HG03025 (cell line): ENCODE measurements around the gene DGCR2.
"Not testable (repeated sequence)": the region's sequence is repeated elsewhere in the genome, so short reads cannot be mapped to it uniquely, and the experiment has no call there.

Source experiments
- ATAC-seq: cut with Tn5 transposase; IDR thresholded peaks from one replicate; pipeline ENCODE4 v1.9.1; 2021; ENCODE audit warnings: mild to moderate bottlenecking, moderate library complexity; ENCODE audit not compliant: unreplicated experiment, low FRiP score

DGCR2 gene

DNA sequence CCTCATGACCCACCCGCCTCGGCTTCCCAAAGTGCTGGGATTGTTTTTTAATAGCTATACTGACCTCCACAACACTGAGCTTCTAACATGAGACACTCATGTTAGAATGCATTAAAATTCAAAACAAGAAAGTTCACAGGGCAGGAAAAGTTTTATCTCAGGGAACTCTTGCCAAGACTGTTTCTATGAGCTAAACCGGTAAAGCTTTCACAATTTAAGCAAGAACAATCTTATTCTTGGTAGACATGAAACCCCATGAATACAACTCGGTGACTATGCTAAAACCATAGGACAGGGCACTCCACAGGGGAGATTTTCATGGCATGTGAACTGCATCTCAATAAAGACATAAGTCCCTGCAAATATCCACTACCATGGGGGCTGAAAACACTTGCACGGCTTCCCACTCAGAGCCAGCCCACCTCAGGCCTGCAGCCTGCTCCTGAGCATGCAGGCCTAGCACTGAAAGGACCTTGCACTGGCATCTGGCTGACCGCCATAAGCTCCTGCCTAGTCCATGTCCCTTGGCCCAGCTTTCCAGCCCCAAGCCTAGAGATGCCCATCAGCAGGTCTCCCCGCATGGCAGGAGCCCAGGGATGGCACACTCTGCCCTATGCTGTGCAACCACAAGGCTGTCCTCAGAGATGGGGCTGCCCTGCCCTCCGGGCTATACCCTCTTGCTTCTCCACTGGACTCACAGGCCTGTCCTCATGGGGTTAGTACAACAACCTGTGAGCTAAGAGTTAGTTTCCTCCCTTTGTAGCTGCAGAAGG, 58.4 kb downstream of the DGCR2 start:
- no peak for ATAC-seq

DNA sequence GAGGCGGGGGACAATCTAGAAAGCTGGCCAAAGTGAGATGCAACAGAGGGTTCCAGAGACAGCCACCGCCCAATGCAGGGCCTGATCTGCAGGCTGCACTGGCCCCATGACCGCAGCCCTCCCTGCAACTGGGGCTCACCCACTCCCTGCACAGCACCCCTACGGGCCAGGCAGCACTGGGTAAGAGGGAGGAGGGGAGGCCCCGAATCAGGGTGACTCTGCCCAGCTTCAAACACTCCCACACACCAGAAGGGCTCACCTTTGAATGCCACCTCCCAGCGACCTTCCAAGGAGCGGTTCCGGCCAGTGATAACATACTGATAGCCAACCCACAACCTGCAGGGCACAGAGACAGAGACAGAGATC, 59.3 kb downstream of the DGCR2 start:
- ATAC-seq = no peak

DNA sequence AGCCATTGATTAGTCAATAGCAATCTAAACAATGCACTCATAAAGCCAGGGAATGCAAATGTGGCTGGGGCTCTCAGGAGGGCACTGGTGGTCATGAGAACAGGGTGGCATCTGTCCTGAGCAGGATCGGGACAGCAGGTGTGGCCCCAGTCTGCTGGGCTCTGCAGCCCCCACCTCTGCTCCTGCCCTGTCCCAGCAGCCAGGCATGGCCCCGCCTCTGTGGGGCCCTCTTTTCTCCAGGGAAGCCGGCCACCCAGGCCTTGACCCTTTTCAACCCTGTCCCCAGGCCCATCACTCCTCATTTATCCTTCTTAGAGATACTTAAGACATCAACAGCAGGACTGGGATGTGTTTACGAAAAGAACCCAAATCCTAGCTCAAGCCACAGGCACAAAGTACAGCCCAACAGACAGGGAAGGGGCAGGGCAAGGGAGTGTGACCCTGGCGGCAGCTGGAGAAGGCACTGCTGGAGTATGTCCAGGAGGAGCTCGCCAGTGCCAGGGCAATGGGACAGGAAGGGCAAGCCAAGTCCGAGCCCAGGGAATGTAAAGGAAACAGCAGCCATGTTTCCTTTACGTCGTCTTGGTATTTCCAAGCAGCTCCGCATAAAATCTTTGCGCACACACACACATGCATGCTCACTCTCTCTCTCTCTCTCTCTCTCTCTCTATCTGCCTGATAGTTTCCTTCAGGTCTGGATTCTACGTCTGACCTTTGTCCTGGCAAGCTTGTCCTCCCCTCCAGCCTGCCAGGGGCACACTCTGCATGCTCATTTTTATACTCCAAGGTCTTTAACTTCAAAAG, 59.9 kb downstream of the DGCR2 start:
- ATAC-seq = no peak

DNA sequence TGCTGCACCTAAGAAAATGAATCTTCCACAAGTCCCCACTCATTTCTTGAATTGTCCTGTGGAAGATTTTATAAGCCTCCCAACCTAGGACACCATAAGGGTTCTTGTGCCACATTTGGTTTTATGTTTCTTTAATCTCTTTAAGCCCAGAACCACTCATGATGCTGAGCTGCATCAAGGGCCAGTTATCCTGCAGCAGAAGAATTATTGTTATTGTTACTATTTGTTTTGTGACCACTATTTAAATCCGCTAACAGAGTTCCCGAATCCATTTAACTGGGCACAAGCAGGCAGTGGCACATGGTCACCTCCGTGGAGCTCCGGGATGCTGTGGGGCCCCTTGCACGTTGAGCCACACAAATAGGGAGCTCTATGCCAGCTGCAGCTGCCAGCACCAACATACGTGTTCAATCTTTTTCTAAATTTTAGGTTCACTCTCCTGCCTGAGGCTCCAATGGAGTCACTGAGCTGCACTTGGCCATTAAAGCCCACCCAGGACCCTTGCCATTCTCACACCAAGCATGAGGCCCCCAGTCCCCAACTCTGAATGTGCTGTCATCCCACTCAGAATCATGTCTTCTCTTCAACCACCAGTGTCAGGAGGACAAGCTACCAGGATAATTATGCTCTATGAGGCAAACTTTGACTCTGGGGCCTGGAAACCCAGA, 60.6 kb downstream of the DGCR2 start:
- ATAC-seq = no peak

DNA sequence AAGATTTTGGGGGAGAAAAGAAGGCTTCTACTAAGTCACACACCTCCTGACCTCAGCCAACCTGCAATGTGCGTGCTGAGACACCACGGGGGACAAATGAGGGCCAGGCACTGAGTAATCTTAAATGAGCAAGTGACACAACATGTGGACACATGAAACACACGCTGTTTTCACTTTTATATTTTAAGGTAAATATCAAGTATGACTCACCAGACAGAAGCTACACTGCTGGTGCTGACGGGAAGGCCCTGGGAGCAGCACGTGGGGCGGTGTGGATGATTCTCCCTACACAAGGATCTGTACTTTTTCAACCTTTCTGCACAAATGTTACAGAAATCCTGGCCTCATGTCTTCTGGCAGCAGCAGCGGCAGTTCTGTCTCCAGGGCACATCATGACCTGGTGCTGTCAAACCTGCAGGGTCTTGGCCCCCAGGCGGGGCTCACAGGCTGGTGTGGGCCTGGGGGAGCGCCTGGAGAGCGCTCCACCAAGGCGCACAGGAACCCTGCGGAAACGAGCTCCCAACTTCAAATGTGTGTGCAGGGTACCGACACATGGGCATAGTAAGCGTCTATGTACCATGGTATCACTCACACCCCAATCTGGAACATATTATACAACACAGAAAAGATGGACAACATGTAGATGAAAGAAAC, 61.7 kb downstream of the DGCR2 start:
- ATAC-seq = no peak

DNA sequence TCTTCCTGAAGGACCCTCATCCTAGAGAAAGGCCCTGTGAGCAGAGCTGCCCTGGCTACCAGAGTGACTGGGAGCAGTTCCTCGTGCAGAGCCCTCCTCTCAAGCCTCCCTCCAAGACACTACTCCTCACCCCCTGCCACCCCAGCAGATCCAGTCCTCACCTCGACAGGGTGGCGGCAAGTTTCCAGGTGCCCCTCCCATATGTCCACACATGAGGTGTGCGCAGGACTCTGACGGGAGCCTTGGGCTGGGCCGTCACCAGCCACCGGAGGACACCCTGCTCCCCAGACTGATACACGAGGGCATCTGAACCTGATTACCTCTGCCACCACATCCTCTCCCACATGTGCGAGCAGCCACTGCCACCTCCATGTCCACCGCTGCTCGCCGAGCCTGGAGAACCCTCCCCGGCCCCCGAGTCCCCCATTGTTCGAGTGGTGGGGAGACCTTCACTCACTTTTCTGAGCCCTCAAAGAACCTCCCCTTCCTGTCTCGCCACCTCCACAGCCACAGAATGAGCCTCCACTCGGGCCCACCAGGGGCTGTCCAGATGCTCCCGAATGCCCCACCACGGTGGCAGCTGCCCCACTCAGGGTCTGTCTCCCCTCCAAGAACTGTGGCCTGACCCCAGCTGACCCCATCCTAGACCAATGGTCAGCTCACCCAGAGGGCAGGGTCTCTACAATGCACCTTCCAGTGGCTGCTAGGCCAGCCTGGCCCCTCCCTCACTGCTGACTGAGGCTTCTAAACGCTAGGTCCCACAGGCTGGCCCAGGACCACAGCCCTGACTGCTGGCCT, 62.5 kb downstream of the DGCR2 start:
- no peak for ATAC-seq

DNA sequence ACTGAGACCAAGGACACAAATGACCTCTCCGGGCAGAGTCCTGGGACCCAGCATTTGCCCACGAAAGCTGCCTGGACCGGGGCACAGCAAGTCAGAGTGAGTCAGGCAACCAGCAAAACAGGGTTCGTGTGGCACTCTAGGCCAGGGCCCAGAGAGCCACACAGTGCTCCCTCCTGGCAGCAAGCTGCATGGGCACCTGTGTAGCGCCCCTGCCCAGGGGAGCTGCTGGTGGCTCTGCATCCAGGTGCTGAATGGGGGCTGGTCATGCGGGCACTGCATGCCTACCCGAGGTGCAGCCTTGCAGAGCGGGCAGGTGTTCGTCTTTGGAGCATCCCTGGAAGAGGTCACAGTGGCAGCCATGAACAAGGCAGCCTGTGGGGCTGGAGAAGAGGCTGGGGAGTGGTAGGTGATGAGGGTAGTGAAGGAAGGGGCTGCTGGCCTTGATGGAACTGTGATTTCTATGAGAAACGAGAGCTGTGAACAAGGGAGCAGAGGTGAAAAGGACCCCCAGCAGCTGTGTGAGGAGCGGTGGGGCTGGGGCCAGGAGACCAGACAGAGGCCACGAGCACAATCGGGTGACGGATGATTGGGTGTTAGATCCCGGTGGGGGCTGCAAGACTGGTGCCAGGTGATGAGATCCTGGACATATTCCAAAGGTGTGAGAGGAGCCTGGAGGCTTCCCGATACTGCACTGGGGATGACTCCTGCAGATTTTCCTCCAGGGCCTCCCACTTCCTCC, 63.3 kb downstream of the DGCR2 start:
- ATAC-seq = no peak

DNA sequence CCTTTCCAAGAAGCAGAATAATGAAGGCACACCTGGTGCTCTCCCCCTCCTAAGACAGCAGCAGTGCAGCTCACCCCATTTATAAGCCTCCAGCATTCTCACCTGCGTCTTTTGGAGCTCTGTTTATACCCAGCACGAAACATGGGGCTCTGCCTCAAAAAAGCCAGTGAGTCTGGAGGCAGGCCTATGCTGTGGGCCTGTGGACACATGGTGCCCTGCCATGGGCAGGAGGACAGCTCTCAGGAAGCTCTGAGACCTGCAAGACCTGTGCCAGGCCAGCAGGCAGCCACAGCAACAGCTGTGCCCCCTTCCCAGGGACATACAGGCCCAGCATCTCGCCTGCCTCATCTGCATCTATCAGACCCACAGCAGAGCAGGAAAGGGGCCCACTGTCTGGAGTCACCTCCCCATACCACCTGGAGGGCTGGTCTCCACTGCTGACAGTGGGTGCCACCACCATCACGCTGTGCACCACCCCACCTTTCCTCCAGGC, 64.2 kb downstream of the DGCR2 start:
- no peak for ATAC-seq

DNA sequence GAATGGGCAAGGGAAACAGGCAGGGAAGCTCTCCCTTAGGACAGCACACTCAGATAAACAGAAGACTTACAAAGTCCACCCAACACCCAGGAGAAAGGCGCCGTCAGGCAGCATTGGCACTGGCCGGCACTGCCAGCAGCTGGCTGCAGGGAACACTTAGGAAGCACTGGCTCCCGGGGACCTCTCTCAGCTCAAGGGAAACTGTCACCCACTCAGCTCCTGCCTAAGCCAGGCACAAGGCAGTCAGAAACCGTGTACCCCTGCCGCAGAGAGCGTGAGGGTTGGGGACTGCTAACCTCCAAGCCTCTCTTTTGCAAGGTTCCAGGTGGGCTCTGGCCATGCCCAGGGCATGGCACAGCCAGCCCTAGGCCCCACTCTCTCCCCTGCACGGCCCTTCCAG, 64.7 kb downstream of the DGCR2 start:
- no peak for ATAC-seq

DNA sequence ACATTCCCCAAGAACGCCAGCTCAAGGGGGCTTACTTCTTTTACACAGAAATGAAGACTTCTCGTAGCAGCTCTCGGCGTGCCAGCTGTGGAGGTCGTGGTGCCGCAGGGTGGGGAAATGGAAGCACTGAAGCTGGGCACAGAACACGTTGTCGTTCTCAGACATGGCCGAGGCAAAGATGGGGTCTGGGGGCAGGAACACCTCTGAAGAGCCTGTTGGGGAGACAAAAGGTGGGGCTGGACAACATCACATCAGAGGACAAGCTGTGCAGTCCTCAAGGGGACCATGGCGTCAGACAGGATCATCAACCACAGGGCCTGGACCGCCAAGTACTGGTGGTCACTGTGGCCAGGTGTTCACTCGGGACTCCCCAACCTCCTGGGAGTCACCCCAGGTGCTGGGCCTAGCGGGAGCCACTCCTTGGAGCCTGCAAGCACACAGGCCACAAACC, 65.2 kb downstream of the DGCR2 start:
- no peak for ATAC-seq

DNA sequence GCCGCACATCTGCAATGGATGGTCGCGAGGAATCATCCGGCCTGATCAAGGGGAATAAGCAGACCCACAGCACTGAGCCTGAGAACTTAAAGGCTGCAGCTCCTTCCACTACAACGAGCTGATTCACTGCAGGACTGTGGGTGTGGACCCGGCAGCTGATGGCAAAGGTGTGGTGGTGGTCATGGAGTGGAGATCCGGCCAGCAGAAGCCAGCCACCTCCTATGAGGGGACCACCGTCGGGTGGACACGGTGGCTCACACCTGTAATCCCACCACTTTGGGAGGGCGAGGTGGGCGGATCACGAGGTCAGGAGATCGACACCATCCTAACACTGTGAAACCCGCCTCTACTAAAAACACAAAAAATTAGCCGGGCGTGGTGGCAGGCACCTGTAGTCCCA, 66.4 kb downstream of the DGCR2 start:
- no peak for ATAC-seq

DNA sequence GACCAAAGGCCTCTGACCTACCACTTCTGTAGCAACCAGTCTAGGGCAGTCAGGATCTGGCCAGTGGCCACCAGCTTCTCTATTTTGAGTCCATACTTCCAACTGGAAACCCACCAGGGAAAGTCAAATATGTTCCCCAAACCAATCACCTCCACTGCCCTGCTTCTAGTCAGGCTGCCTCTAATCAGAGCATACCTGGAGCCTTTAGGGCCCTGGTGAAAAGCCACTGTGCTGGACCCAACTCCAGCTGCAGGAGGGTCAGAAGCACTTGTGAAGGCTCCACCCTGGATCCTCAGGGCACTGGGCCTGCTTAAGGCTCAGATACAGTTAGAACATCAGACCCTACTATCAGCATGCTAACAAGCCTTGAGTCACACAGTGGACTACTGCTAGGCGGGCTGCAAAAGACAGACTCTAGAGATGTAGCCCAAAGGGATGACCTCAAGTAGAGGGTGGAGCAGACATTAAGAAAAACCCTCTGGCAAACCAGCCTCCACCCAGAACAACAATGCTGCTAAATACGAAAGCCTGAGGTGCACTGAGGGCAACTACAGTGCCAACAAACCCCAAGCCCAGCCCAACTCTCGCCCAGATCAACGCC, 69.2 kb downstream of the DGCR2 start:
- no peak for ATAC-seq

DNA sequence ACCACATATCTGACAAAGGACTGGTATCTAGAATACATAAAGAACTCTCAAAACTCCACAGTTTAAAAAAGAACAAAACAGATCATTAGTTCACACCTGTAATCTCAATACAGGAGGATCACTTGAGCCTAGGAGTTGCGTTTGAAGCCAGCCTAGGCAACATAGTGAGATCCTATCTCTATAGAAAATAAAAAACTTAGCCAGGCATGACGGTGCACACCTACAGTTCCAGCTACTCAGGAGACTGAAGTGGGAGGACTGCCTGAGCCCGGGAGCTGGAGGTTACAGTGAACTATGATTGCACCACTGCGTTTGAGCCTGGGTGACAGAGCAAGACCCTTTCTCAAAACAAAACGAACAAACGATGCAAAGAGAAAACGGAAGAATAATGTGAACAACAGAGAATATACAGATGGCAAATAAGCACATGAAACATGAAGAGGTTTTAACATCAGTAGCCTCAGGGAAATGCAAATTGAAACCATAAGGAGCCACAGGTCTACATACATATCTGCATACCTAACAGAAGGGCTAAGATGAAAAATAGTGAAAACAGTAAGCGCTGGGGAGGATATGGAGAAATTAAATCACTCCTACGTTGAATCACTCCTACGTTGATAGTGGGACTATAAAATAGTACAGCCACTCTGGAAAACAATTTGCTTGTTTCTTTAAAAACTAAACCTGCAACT, 70.7 kb downstream of the DGCR2 start:
- ATAC-seq = no peak

DNA sequence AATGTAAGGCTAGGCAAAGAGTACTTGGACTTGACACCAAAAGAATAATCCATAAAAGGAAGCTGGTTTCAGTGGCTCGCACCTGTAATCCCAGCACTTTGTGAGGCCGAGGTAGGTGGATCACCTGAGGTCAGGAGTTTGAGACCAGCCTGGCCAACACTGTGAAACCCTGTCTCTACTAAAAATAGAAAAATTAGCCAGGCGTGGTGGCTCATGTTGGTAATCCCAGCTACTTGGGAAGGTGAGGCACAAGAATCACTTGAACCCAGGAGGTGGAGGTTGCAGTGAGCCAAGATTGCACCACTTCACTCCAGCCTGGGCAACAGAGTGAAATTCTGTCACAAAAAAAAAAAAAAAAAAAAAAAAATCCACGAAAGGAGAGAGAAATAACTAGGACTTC, 71.4 kb downstream of the DGCR2 start:
- ATAC-seq = not testable (repeated sequence)

DNA sequence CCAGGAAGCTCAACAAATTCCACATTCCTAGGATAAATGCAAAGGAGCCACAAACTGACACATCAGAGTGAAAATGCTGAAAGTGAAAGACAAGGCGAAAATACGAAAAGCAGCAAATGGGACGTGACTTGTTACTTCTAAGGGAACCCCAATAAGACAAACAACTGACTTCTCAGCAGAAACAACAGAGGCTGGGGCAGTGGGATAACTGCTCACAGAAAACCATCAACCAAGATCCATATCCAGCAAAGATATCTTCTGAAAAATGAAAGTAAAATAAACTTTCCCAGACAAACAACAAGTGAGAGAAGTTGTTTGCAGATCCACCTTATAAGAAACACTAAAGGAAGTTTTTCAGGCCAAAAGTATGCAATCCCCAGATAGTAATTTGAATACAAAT, 72.1 kb downstream of the DGCR2 start:
- ATAC-seq = no peak

DNA sequence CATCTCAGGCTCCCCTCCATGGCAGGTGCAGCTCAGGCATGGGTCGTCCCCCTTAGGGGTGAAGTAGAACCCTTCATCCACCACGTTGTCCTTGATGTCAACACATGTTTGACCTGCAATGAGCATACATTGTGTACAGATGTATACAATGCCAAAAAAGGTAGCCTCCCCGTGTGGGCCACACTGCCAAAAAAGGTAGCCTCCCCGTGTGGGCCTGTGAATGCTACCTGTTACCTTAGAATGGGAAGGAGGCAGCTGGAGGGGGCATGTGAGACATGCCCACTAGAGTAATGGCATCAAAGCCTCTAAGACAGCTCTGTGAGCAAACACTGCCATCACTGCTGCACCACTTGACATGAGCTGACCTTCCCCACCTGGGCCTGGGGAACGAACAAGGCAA, 73.7 kb downstream of the DGCR2 start:
- ATAC-seq = no peak

DNA sequence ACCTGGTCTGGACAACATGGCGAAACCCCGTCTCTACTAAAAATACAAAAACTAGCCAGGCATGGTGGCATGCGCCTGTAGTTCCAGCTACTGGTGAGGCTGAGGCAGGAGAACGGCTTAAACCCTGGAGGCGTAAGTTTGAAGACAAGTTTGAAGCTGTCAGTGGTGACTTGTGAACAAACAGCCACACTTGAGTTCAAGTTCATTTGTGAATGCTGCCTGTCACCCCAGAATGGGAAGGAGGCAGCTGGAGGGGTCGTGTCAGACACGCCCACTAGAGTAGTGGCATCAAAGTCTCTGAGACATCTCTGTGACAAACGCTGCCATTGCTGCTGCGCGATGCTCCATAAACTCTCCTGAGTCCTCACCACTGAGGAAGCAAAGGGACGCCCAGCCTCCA, 74.2 kb downstream of the DGCR2 start:
- no peak for ATAC-seq
